Choroid plexus epithelial cell (primary cell): ENCODE data around the gene ESPNL.

Experiments used
- DNase-seq: peaks from one replicate; pipeline ENCODE4 v3.0.0-alpha.2; 2010; ENCODE audit warnings: low read depth
- H3K4me3 ChIP-seq: 2 replicates; pipeline ENCODE4 v1.5.1; 2011; ENCODE audit warnings: low read depth, mild to moderate bottlenecking, control low read depth, low read length, moderate library complexity
- TF ChIP-seq, protein P1 (sequence below): conservative IDR thresholded peaks from 2 replicates; pipeline ENCODE4 v1.5.1; 2011; ENCODE audit warnings: low read depth, mild to moderate bottlenecking, control low read depth, inconsistent platforms, low read length, moderate library complexity

The ESPNL gene

DNA sequence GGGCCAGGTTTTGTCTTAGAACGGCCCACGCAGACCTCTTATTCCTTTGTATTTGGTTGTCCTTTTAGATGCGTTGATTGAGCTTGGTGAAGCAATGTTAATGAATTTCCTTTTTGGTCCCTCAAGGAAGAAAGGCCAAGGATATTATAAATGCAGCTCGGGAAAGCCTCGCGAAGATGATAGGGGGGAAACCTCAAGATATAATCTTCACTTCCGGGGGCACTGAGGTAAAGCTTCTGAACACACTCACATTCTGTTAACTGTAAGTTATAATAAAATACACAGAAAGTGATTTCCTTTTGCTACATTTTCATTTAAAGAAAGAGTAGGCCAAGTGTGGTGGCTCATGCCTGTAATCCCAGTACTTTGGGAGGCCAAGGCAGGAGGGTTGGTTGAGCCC, 32.2 kb upstream of the ESPNL start:
- H3K4me3 ChIP-seq, result no peak overlapping the region
- DNase-seq, result no peak
- TF ChIP-seq, protein P1, sequence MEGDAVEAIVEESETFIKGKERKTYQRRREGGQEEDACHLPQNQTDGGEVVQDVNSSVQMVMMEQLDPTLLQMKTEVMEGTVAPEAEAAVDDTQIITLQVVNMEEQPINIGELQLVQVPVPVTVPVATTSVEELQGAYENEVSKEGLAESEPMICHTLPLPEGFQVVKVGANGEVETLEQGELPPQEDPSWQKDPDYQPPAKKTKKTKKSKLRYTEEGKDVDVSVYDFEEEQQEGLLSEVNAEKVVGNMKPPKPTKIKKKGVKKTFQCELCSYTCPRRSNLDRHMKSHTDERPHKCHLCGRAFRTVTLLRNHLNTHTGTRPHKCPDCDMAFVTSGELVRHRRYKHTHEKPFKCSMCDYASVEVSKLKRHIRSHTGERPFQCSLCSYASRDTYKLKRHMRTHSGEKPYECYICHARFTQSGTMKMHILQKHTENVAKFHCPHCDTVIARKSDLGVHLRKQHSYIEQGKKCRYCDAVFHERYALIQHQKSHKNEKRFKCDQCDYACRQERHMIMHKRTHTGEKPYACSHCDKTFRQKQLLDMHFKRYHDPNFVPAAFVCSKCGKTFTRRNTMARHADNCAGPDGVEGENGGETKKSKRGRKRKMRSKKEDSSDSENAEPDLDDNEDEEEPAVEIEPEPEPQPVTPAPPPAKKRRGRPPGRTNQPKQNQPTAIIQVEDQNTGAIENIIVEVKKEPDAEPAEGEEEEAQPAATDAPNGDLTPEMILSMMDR, result no peak

DNA sequence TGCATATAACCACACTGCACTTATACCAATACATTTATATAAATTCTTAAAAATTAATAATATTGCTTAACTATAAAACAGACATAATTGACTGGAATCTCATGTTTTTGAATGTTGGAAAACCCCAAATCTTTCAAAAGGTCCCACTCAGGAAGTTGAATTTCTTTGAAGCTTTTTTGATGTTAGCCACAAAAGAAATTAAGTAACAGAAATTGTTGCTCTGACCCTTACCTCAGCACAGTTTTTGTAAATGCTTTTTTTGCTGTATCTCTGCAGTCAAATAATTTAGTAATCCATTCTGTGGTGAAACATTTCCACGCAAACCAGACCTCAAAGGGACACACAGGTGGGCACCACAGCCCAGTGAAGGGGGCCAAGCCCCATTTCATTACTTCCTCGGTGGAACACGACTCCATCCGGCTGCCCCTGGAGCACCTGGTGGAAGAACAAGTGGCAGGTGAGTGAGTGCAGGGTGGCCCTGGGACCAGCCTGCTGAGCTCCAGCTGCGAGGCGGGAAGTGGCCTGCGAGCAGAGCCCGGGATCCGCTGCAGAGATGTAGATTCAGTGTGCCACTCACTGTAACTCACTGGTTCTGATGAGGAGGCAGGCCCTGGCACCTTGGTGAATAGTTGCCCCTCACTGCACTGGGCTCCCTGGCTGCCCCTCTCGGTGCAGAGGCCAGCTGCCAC, 31.0 kb upstream of the ESPNL start:
- no peak for DNase-seq
- TF ChIP-seq, protein P1, result no peak
- no peak overlapping the region for H3K4me3 ChIP-seq

DNA sequence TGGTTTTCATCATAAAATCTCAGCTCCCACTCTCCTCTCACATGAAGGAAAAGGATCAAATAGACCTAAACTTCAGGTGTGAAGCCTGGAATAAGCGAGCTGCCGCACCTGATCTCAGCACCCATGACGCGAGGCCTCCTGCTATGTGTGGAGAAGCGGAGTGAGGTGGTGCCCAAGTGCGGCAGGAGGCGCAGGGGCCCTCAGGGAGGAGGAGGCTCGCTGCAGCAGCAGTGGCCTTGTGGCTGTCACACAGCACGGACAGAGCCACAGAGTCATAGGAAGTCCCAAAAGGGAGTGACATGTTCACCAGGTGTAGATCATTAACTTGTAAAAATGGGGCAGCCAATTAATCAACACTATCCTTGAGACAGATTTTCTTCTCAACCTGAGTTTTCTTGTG, 30.3 kb upstream of the ESPNL start:
- no peak for DNase-seq
- TF ChIP-seq, protein P1, result no peak
- H3K4me3 ChIP-seq, result no peak overlapping the region

DNA sequence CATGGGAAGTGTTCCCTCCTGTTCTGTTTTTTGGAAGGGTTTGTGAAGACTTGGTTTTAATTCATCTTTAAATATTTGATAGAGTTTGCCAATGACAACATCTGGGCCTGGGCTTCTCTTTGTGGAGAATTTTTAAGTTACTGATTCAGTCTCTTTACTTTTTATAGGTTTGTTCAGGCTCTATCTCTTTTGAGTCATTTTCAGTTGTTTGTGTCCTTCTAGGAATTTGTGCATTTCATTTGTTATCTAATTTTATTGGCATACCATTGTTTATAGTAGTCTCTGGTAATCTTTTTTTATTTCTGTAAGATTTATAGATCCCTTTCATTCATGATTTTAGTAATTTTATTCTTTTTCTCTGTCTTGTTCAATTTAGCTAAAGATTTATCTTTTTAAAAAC, 24.7 kb upstream of the ESPNL start:
- H3K4me3 ChIP-seq, result no peak overlapping the region
- TF ChIP-seq, protein P1, result no peak
- no peak for DNase-seq

DNA sequence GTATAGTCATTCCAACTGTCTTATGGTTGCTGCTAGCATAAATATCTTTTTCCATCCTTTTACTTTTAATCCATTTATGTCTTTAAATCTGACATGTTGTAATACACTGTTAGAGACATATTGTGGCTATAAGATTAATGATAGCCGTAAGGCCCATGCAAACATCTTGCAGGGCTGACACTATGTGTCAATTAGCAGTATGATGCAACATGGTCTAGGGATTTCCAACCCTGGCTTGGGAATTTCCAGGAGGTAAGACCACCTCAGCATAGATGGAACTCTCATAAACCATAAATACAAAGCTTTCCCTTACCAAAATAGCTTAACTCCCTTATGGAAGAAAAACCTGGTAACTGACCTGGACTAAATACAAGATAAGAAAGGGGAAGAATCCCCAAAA, 22.8 kb upstream of the ESPNL start:
- TF ChIP-seq, protein P1, result no peak
- DNase-seq, result no peak
- H3K4me3 ChIP-seq, result no peak overlapping the region

DNA sequence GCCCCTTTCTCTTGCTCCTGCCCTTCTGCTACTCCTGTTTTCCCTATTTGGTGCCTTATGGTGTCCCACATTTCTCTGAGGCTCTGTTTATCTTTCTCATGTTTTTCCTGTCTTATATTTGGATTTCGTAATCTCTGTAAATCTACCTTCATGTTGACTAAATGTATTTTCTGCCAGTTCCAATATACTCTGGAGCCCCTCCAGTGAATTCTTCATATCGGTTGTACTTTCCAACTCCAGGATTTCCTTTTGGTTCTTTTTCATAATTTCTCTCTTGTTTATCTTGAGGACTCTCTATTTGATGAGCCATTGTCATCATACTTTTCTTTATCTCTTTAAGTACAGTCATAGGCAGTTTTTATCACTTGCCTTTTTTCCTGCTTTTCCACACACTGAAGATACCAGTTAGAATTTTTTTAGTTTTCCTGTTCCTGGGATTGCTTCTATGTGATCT, 20.2 kb upstream of the ESPNL start:
- no peak overlapping the region for H3K4me3 ChIP-seq
- TF ChIP-seq, protein P1, result no peak
- no peak for DNase-seq

DNA sequence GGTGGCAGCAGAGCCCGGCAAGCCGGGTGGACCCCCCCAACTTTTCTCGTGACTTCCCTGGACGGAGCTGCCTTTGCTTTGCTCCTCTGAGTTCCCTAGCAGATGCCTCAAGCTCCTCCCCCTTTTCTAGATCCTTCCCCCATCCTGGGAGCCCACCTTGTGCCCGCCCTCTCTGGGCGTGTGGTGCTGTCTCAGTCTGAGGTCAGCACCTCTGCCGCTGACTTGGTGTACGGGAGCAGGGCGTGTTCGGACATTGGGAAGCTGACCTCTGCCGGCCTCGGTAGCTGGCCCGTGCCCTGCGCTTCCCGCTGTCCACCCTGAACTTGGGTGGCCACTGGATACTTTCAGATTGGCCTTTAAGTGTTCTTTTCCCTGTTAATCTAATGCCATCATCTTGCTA, 19.6 kb upstream of the ESPNL start:
- DNase-seq, result no peak
- no peak overlapping the region for H3K4me3 ChIP-seq
- TF ChIP-seq, protein P1, result no peak
